Progenitor cell of endocrine pancreas (in vitro differentiated cells): ENCODE measurements around the gene FOXD2. TPM values are rescaled to one million over a fixed set of nuclear protein-coding genes. Genes with fewer than 3 reads are reported as not detected.

Experiments
- DNase-seq: peaks from one replicate; pipeline ENCODE4 v3.0.0; 2021; ENCODE audit warnings: low spot score; ENCODE audit not compliant: unreplicated experiment
- H3K27ac Mint-ChIP-seq: 2 replicates; pipeline ENCODE4 v1.8.0; 2021; ENCODE audit warnings: mild to moderate bottlenecking, moderate library complexity, mixed read lengths
- H3K27me3 Mint-ChIP-seq: 2 replicates; pipeline ENCODE4 v1.8.0; 2021; ENCODE audit warnings: mixed read lengths
- H3K36me3 Mint-ChIP-seq: 2 replicates; pipeline ENCODE4 v1.8.0; 2022; ENCODE audit warnings: mixed read lengths; ENCODE audit not compliant: insufficient read depth
- H3K4me1 Mint-ChIP-seq: 2 replicates; pipeline ENCODE4 v1.8.0; 2021; ENCODE audit warnings: low read depth, mixed read lengths
- H3K4me3 Mint-ChIP-seq: 2 replicates; pipeline ENCODE4 v1.8.0; 2021; ENCODE audit warnings: low read depth, mild to moderate bottlenecking, moderate library complexity, mixed read lengths
- H3K9me3 Mint-ChIP-seq: 2 replicates; pipeline ENCODE4 v1.8.0; 2021; ENCODE audit warnings: low read depth, mixed read lengths
- CTCF ChIP-seq: fragments of 200-600 bp; sonication (generic); IDR thresholded peaks from one replicate; pipeline ENCODE4 v1.5.0; 2021; ENCODE audit warnings: antibody characterized with exemption, mild to moderate bottlenecking; ENCODE audit not compliant: unreplicated experiment
- total RNA-seq: library from RNA; stranded (reverse); gene quantifications from 2 replicates; pipeline ENCODE4 v1.2.1, GENCODE V29; 2021

FOXD2 gene
- total RNA-seq, 1 donor from 2014 or later: 0.05 TPM

- Mint-ChIP-seq H3K4me1 (peaks cover 14% of the 10 kb centered on the region), H3K9me3 (no peaks in the 10 kb centered on the region), H3K27ac (no peak overlapping the region), H3K4me3 (no peak overlapping the region), H3K27me3 (peaks cover 16% of the 10 kb centered on the region), H3K36me3 (no peaks in the 10 kb centered on the region)
- no peak for DNase-seq
- no peak for TF ChIP-seq CTCF
Measured at GRCh38 chr1:47440599-47441081, 2.8 kb downstream of the FOXD2 start.

GRCh38 chr1:47441450-47442106 is 3.7 kb downstream of the FOXD2 start:
- Mint-ChIP-seq H3K4me3 (no peak overlapping the region), H3K4me1 (peaks cover 13% of the 10 kb centered on the region), H3K27me3 (peaks cover 7% of the 10 kb centered on the region), H3K9me3 (no peaks in the 10 kb centered on the region), H3K27ac (no peak overlapping the region), H3K36me3 (no peaks in the 10 kb centered on the region)
- no peak for DNase-seq
- TF ChIP-seq CTCF: no peak

GRCh38 chr1:47442202-47442601 is 4.4 kb downstream of the FOXD2 start:
- H3K27me3 Mint-ChIP-seq: peaks cover 2% of the 10 kb centered on the region
- TF ChIP-seq CTCF: no peak
- H3K9me3 Mint-ChIP-seq: no peaks in the 10 kb centered on the region
- no peaks in the 10 kb centered on the region for H3K36me3 Mint-ChIP-seq
- H3K27ac Mint-ChIP-seq: no peak overlapping the region
- DNase-seq: no peak
- H3K4me3 Mint-ChIP-seq: no peak overlapping the region
- H3K4me1 Mint-ChIP-seq: peaks cover 12% of the 10 kb centered on the region

- no peaks in the 10 kb centered on the region for H3K9me3 Mint-ChIP-seq
- TF ChIP-seq CTCF: no peak
- no peak for DNase-seq
- H3K27ac Mint-ChIP-seq: no peak overlapping the region
- H3K4me1 Mint-ChIP-seq: peaks cover 12% of the 10 kb centered on the region
- no peaks in the 10 kb centered on the region for H3K36me3 Mint-ChIP-seq
- no peak overlapping the region for H3K4me3 Mint-ChIP-seq
- peaks cover 2% of the 10 kb centered on the region for H3K27me3 Mint-ChIP-seq
Measured at GRCh38 chr1:47442842-47443529, 5.1 kb downstream of the FOXD2 start.

- H3K9me3 Mint-ChIP-seq: no peaks in the 10 kb centered on the region
- H3K27me3 Mint-ChIP-seq: no peaks in the 10 kb centered on the region
- H3K4me3 Mint-ChIP-seq: no peak overlapping the region
- H3K27ac Mint-ChIP-seq: peak overlapping the region; percentile 7
- no peak for DNase-seq
- H3K36me3 Mint-ChIP-seq: no peaks in the 10 kb centered on the region
- peaks cover 12% of the 10 kb centered on the region for H3K4me1 Mint-ChIP-seq
- no peak for TF ChIP-seq CTCF
Measured at GRCh38 chr1:47443530-47444296, 5.9 kb downstream of the FOXD2 start.
